ENCODE data around the gene CNTNAP2.
"Not testable (repeated sequence)": the region's sequence is repeated elsewhere in the genome, so short reads cannot be mapped to it uniquely, and the experiment has no call there.

The CNTNAP2 gene

DNA sequence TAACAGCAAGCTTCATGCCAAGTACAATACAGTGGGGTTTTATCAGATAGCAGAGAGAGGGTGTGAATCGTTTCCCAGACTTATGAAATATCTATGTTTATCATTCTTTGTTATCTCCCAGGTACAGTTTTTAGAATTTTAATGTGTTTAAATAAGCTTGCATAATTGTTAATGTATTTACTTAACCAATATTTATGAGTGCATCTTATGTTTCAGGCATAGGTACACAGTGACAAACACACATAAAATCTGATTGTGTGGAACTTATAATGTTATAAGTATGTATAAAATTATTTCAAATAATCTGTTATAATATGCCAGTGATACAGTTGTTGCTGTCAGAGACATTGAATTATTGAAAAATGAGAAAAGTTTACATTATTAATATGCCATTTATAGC is 1462.5 kb downstream of the CNTNAP2 start:
- no peak overlapping the region for H3K4me3 ChIP-seq (replicated peaks; ENCODE audit: low read depth, low read length)
- TF ChIP-seq, protein P1, sequence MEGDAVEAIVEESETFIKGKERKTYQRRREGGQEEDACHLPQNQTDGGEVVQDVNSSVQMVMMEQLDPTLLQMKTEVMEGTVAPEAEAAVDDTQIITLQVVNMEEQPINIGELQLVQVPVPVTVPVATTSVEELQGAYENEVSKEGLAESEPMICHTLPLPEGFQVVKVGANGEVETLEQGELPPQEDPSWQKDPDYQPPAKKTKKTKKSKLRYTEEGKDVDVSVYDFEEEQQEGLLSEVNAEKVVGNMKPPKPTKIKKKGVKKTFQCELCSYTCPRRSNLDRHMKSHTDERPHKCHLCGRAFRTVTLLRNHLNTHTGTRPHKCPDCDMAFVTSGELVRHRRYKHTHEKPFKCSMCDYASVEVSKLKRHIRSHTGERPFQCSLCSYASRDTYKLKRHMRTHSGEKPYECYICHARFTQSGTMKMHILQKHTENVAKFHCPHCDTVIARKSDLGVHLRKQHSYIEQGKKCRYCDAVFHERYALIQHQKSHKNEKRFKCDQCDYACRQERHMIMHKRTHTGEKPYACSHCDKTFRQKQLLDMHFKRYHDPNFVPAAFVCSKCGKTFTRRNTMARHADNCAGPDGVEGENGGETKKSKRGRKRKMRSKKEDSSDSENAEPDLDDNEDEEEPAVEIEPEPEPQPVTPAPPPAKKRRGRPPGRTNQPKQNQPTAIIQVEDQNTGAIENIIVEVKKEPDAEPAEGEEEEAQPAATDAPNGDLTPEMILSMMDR (IDR thresholded peaks at IDR 0.05; ENCODE audit: low read depth, low read length, missing control alignments), result no peak
- no peak for DNase-seq (ENCODE audit: extremely low read depth, low read depth)

DNA sequence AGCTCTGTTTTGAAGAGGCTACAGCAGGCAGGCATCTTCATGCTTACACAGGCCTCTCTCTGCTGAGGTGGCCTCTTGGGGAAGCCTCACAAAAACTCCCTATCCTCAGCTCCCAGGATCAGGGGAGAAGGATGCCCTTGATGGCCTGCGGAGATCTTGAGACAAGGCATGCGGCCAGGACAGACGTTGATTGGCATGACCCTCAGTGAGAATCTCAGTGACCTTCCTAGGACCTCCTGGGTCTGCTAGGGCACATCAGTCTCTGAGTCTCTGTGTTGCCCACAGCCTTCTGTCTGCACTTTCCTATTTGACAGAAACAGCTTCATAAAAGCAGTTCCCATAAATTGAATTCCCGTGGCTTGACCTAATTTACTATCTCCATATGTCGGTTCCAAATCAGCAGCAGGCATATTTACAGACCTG is 1468.2 kb downstream of the CNTNAP2 start:
- no peak overlapping the region for H3K4me3 ChIP-seq (replicated peaks; ENCODE audit: low read depth, low read length)
- TF ChIP-seq, protein P1 (IDR thresholded peaks at IDR 0.05; ENCODE audit: low read depth, low read length, missing control alignments), result no peak
- DNase-seq (ENCODE audit: extremely low read depth, low read depth), result no peak

DNA sequence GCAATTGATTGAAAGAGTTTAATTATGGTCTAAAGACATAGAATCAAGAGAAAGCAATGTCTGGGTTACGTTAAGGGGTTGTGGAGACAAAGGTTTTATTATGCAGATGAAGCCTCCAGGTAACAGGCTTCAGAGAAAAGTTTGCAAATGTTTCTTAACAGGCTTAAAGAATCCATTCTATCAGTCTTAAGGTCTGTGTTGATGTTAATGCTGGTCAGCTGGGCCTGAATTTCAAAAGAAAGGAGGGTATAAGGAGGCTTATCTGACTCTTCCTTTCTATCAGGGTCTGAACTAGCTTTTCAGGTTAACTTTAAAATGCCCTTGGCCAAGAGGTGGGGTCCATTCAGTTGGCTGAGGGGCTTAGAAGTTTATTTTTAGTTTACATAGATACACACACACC is 1469.5 kb downstream of the CNTNAP2 start:
- DNase-seq (ENCODE audit: extremely low read depth, low read depth), result no peak
- TF ChIP-seq, protein P1 (IDR thresholded peaks at IDR 0.05; ENCODE audit: low read depth, low read length, missing control alignments), result no peak
- no peak overlapping the region for H3K4me3 ChIP-seq (replicated peaks; ENCODE audit: low read depth, low read length)

DNA sequence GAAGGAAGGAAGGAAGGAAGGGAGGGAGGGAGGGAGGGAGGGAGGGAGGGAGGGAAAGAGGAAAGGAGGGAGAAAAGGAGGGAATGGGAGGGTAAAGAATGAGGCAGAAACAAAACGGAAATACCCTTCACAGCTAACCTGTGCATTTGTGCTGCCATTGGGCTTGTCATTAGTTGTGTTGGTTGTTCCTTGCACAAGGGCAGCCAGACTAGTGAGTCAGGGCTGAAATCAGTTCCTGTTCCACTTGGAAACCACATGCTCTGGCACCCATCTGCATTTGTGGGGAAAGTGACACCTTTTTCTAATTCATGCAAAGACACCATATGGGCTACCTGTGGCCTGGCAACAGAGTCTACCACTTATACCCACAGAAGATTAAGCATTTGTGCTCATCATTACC is 1469.9 kb downstream of the CNTNAP2 start:
- H3K4me3 ChIP-seq (replicated peaks; ENCODE audit: low read depth, low read length), result no peak overlapping the region
- TF ChIP-seq, protein P1 (IDR thresholded peaks at IDR 0.05; ENCODE audit: low read depth, low read length, missing control alignments), result no peak
- DNase-seq (ENCODE audit: extremely low read depth, low read depth), result no peak

DNA sequence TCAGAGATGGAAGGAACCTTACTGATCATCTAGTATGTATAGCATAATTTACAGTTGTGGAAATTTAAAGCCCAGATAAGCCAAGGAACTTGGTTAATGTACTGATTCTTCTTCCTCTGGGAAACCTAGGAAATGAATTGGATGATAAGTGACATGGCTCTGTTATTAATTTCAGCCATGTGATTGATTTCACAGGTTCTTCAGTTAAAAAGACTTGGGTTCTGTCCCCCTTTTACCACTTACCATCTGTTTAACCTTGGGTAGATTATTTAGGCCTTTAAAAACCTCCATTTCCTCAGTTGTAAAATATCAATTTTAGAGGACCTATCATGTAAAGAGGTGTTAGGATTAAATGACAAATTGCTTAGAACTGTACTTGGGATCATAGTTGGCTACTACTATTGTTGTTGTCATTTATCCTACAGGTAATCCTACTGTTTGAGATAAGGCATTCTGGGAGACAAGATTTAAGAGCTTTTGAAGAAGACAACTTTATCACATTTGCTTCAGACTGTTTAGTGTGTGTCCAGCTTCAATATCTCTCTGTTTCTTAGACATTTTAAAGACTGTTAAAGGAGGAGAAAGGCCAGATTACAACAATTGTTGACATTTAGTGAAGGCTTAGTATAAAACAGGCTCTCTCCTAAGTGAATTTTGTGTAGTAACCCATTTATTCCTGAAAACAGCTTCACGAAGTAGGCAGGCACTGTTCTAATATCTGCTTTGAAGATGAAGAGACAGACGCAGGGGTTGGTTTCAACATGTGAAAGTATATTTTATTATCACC is 1476.9 kb downstream of the CNTNAP2 start:
- H3K4me3 ChIP-seq (replicated peaks; ENCODE audit: low read depth, low read length), result no peak overlapping the region
- TF ChIP-seq, protein P1 (IDR thresholded peaks at IDR 0.05; ENCODE audit: low read depth, low read length, missing control alignments), result no peak
- no peak for DNase-seq (ENCODE audit: extremely low read depth, low read depth)

DNA sequence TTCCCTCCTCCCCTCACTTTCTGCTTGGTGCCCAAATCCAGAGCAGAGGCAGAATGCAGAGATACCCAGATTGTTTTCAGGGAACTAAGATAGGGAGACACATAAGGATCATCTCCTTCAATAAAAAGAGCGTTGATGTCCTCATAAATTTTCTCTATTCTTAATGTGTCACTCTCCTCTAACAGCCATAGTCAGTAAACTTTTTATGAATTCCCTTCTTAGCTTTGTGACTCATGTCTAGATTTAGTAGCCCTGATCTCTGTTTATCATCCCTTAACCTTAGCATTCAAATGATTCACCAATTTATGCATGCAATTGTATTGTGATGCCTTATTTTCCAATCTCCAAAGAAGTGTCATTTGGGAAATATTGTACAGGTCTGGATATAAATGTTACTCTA is 1478.4 kb downstream of the CNTNAP2 start:
- TF ChIP-seq, protein P1 (IDR thresholded peaks at IDR 0.05; ENCODE audit: low read depth, low read length, missing control alignments), result no peak
- H3K4me3 ChIP-seq (replicated peaks; ENCODE audit: low read depth, low read length), result no peak overlapping the region
- DNase-seq (ENCODE audit: extremely low read depth, low read depth), result no peak

DNA sequence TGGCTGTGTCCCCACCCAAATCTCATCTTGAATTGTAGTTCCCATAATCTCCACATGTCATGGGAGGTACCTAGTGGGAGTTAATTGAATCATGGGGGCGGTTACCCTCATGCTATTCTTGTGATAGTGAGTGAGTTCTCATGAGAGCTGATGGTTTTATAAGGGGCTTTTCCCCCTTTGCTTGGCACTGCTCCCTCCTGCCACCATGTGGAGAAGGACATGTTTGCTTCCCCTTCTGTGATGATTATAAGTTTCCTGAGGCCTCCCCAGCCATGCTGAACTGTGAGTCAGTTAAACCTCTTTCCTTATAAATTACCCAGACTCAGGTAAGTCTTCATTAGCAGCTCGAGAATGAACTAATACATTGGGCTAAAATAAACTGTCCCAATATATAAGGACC is 1482.1 kb downstream of the CNTNAP2 start:
- not testable (repeated sequence) for DNase-seq (ENCODE audit: extremely low read depth, low read depth); H3K4me3 ChIP-seq (replicated peaks; ENCODE audit: low read depth, low read length)
